Loucy (cell line): ENCODE measurements around the gene CHST11.

Experiments
- H2AFZ ChIP-seq: fragments of 200-600 bp; sonication (generic); 2 replicates; pipeline ENCODE4 v1.6.0; 2016; ENCODE audit warnings: antibody characterized with exemption, mild to moderate bottlenecking, low read length, moderate library complexity
- H3F3A ChIP-seq: fragments of 200-600 bp; 2 replicates; pipeline ENCODE4 v1.6.0; 2016; ENCODE audit warnings: antibody characterized with exemption, low read depth, mild to moderate bottlenecking
- H3K27me3 ChIP-seq: fragments of 200-600 bp; sonication (generic); 2 replicates; pipeline ENCODE4 v1.6.1; 2014; ENCODE audit warnings: low read length, mild to moderate bottlenecking; ENCODE audit not compliant: insufficient read depth, poor library complexity, severe bottlenecking
- H3K36me3 ChIP-seq: fragments of 200-600 bp; sonication (generic); 2 replicates; pipeline ENCODE4 v1.6.1; 2016; ENCODE audit warnings: low read length; ENCODE audit not compliant: insufficient read depth
- H3K4me1 ChIP-seq: fragments of 200-600 bp; sonication (generic); 2 replicates; pipeline ENCODE4 v1.5.1; 2014; ENCODE audit warnings: low read length, mild to moderate bottlenecking; ENCODE audit not compliant: insufficient read depth, poor library complexity, severe bottlenecking
- H3K4me2 ChIP-seq: fragments of 200-600 bp; sonication (generic); 2 replicates; pipeline ENCODE4 v1.6.0; 2014; ENCODE audit warnings: antibody characterized with exemption, low read length, low read depth, mild to moderate bottlenecking; ENCODE audit not compliant: poor library complexity, severe bottlenecking
- H3K4me3 ChIP-seq: fragments of 200-600 bp; sonication (generic); 2 replicates; pipeline ENCODE4 v1.5.1; 2014; ENCODE audit warnings: low read length, mild to moderate bottlenecking, mixed read lengths; ENCODE audit not compliant: poor library complexity, severe bottlenecking
- H3K79me2 ChIP-seq: fragments of 200-600 bp; sonication (generic); 2 replicates; pipeline ENCODE4 v1.6.1; 2014; ENCODE audit warnings: low read length; ENCODE audit not compliant: insufficient read depth
- H3K9ac ChIP-seq: fragments of 200-600 bp; sonication (generic); 2 replicates; pipeline ENCODE4 v1.6.0; 2014; ENCODE audit warnings: mild to moderate bottlenecking, low read depth, low read length, moderate library complexity; ENCODE audit not compliant: poor library complexity, severe bottlenecking
- H3K9me2 ChIP-seq: fragments of 200-600 bp; sonication (generic); replicated peaks from 2 replicates; pipeline ENCODE4 v1.6.1; 2016; ENCODE audit warnings: low read depth, low read length, mixed read lengths
- H3K9me3 ChIP-seq: fragments of 200-600 bp; sonication (generic); 2 replicates; pipeline ENCODE4 v1.6.1; 2014; ENCODE audit warnings: mild to moderate bottlenecking, antibody characterized with exemption, low read length, low read depth; ENCODE audit not compliant: insufficient read depth
- H4K20me1 ChIP-seq: fragments of 200-600 bp; sonication (generic); 2 replicates; pipeline ENCODE4 v1.6.0; 2014; ENCODE audit warnings: antibody characterized with exemption, low read length, mild to moderate bottlenecking; ENCODE audit not compliant: insufficient read depth, poor library complexity, severe bottlenecking
- CTCF ChIP-seq: fragments of 200-600 bp; sonication (generic); conservative IDR thresholded peaks from 2 replicates; pipeline ENCODE4 v1.5.1; 2014; ENCODE audit warnings: mild to moderate bottlenecking, antibody characterized with exemption, low read length
- EZH2phosphoT487 ChIP-seq: fragments of 200-600 bp; IDR thresholded peaks from 2 replicates; pipeline ENCODE4 v1.6.1; 2018; ENCODE audit warnings: antibody characterized with exemption, mild to moderate bottlenecking, moderate library complexity, borderline replicate concordance

Gene CHST11

GRCh38 chr12:104637604-104638003, 180.9 kb downstream of the CHST11 start:
- Histone ChIP-seq H4K20me1 (peaks cover 84% of the 10 kb centered on the region), H3K4me1 (peaks cover 4% of the 10 kb centered on the region), H3K27me3 (no peaks in the 10 kb centered on the region), H3K9me2 (no peaks in the 10 kb centered on the region), H3K9ac (no peak overlapping the region), H3K9me3 (peaks cover 11% of the 10 kb centered on the region; the same call in 1 of the 2 replicates), H2AFZ (no peak overlapping the region), H3K79me2 (peaks cover 96% of the 10 kb centered on the region), H3K4me3 (no peak overlapping the region), H3K36me3 (peaks cover 82% of the 10 kb centered on the region), H3F3A (no peaks in the 10 kb centered on the region), H3K4me2 (no peak overlapping the region)
- TF ChIP-seq CTCF: no peak
- TF ChIP-seq EZH2phosphoT487: no peak

- Histone ChIP-seq H4K20me1 (peaks cover 84% of the 10 kb centered on the region), H3K9me3 (peaks cover 11% of the 10 kb centered on the region; the same call in 1 of the 2 replicates), H2AFZ (no peak overlapping the region), H3K4me1 (peaks cover 9% of the 10 kb centered on the region), H3F3A (no peaks in the 10 kb centered on the region), H3K36me3 (peaks cover 88% of the 10 kb centered on the region), H3K4me3 (no peak overlapping the region), H3K4me2 (no peak overlapping the region), H3K27me3 (no peaks in the 10 kb centered on the region), H3K9ac (no peak overlapping the region), H3K79me2 (peaks cover 96% of the 10 kb centered on the region), H3K9me2 (no peaks in the 10 kb centered on the region)
- TF ChIP-seq CTCF: no peak
These were observed 181.6 kb downstream of the CHST11 start for GRCh38 chr12:104638218-104638850.

GRCh38 chr12:104638851-104639240, 182.1 kb downstream of the CHST11 start:
- Histone ChIP-seq H3K4me3 (no peak overlapping the region), H2AFZ (no peak overlapping the region), H3K79me2 (peaks cover 96% of the 10 kb centered on the region), H3K9me2 (no peaks in the 10 kb centered on the region), H3K9ac (no peak overlapping the region), H3F3A (no peaks in the 10 kb centered on the region), H3K4me2 (no peak overlapping the region), H3K9me3 (peaks cover 11% of the 10 kb centered on the region; the same call in 1 of the 2 replicates), H3K4me1 (peaks cover 14% of the 10 kb centered on the region), H3K36me3 (peaks cover 89% of the 10 kb centered on the region), H4K20me1 (peaks cover 84% of the 10 kb centered on the region), H3K27me3 (no peaks in the 10 kb centered on the region)
- TF ChIP-seq CTCF (no peak), EZH2phosphoT487 (no peak)
